CD4-positive, alpha-beta T cell treated with Interferon alpha-2 for 1 hour (primary cell): Measurements from ENCODE around the gene ZNF385A.
"Not testable (repeated sequence)": the region's sequence is repeated elsewhere in the genome, so short reads cannot be mapped to it uniquely, and the experiment has no call there.

Experiments used
- DNase-seq, 2 donors: peaks; one replicate each; pipeline ENCODE4 v3.0.0-alpha.2; 2020 to 2022

The ZNF385A gene

GRCh38 chr12:54352891-54353874 lies 31.4 kb downstream of the ZNF385A start:
- DNase-seq: no peak

GRCh38 chr12:54352022-54352531 lies 32.5 kb downstream of the ZNF385A start:
- no peak for DNase-seq

GRCh38 chr12:54351341-54351740 lies 33.2 kb downstream of the ZNF385A start:
- no peak for DNase-seq

- no peak for DNase-seq
Observed at GRCh38 chr12:54350743-54351142, 33.8 kb downstream of the ZNF385A start.

GRCh38 chr12:54349679-54350078 lies 34.9 kb downstream of the ZNF385A start:
- no peak for DNase-seq

- no peak for DNase-seq
Observed at GRCh38 chr12:54349036-54349435, 35.5 kb downstream of the ZNF385A start.

GRCh38 chr12:54341378-54342300 lies 42.9 kb downstream of the ZNF385A start:
- no peak for DNase-seq

GRCh38 chr12:54340846-54341245 lies 43.7 kb downstream of the ZNF385A start:
- no peak for DNase-seq

- no peak for DNase-seq
Observed at GRCh38 chr12:54338698-54339296, 45.7 kb downstream of the ZNF385A start.

GRCh38 chr12:54337854-54338650 lies 46.5 kb downstream of the ZNF385A start:
- no peak for DNase-seq

- no peak for DNase-seq
Observed at GRCh38 chr12:54337280-54337842, 47.2 kb downstream of the ZNF385A start.

GRCh38 chr12:54333420-54334034 lies 51.0 kb downstream of the ZNF385A start:
- no peak for DNase-seq

GRCh38 chr12:54331461-54331860 lies 53.1 kb downstream of the ZNF385A start:
- no peak for DNase-seq

GRCh38 chr12:54330442-54330841 lies 54.1 kb downstream of the ZNF385A start:
- no peak for DNase-seq

- DNase-seq: no peak
Observed at GRCh38 chr12:54329759-54330158, 54.8 kb downstream of the ZNF385A start.

- no peak for DNase-seq
Observed at GRCh38 chr12:54328595-54329337, 55.8 kb downstream of the ZNF385A start.

GRCh38 chr12:54325442-54326109 lies 59.0 kb downstream of the ZNF385A start:
- DNase-seq: not testable (repeated sequence)

- DNase-seq: peak; percentile 97 to 99
Observed at GRCh38 chr12:54324617-54325441, 59.7 kb downstream of the ZNF385A start, which contains the start of gene COPZ1. TSS of gene COPZ1 (plus strand) at chr12:54325131. CDS start at chr12:54325164, 33 bp downstream.

GRCh38 chr12:54321363-54321762 lies 63.2 kb downstream of the ZNF385A start:
- DNase-seq: no peak
